KMS-11 (cell line): ENCODE results near the gene PRMT9.

Source experiments
- H2AFZ ChIP-seq: fragments of 200-600 bp; sonication (generic); 2 replicates; pipeline ENCODE4 v1.6.1; 2016; ENCODE audit warnings: antibody characterized with exemption, mixed run types, low read depth
- H3K27ac ChIP-seq: fragments of 200-600 bp; sonication (generic); 2 replicates; pipeline ENCODE4 v1.6.1; 2016; ENCODE audit warnings: mild to moderate bottlenecking, mixed run types
- H3K27me3 ChIP-seq: fragments of 200-600 bp; sonication (generic); 2 replicates; pipeline ENCODE4 v1.6.1; 2017; ENCODE audit warnings: mild to moderate bottlenecking, low read depth, mixed run types, moderate library complexity; ENCODE audit not compliant: insufficient read depth
- H3K36me3 ChIP-seq: fragments of 200-600 bp; sonication (generic); 2 replicates; pipeline ENCODE4 v1.6.1; 2017; ENCODE audit warnings: mild to moderate bottlenecking, mixed run types; ENCODE audit not compliant: insufficient read depth
- H3K4me1 ChIP-seq: fragments of 200-600 bp; sonication (generic); 2 replicates; pipeline ENCODE4 v1.6.1; 2016; ENCODE audit warnings: mild to moderate bottlenecking, low read depth, mixed run types; ENCODE audit not compliant: poor library complexity, severe bottlenecking
- H3K4me2 ChIP-seq: fragments of 200-600 bp; sonication (generic); 2 replicates; pipeline ENCODE4 v1.7.0; 2016; ENCODE audit warnings: mild to moderate bottlenecking, mixed run types
- H3K4me3 ChIP-seq: fragments of 200-600 bp; sonication (generic); IDR thresholded peaks from 2 replicates; pipeline ENCODE4 v1.6.1; 2017; ENCODE audit warnings: low read depth, low read length, mixed read lengths; ENCODE audit not compliant: insufficient read depth
- H3K79me2 ChIP-seq: fragments of 200-600 bp; sonication (generic); 2 replicates; pipeline ENCODE4 v1.6.1; 2016; ENCODE audit warnings: low read depth, mixed run types; ENCODE audit not compliant: insufficient read depth
- H3K9ac ChIP-seq: fragments of 200-600 bp; sonication (generic); 2 replicates; pipeline ENCODE4 v1.6.1; 2016; ENCODE audit warnings: mild to moderate bottlenecking, mixed run types
- H4K20me1 ChIP-seq: fragments of 200-600 bp; sonication (generic); 2 replicates; pipeline ENCODE4 v1.6.1; 2016; ENCODE audit warnings: mild to moderate bottlenecking, mixed run types; ENCODE audit not compliant: insufficient read depth
- TF ChIP-seq, protein P1 (sequence below): fragments of 200-600 bp; sonication (generic); conservative IDR thresholded peaks from 2 replicates; pipeline ENCODE4 v1.6.1; 2017; ENCODE audit warnings: low read depth, mild to moderate bottlenecking, antibody characterized with exemption, low read length, moderate library complexity, mixed read lengths

PRMT9 gene

DNA sequence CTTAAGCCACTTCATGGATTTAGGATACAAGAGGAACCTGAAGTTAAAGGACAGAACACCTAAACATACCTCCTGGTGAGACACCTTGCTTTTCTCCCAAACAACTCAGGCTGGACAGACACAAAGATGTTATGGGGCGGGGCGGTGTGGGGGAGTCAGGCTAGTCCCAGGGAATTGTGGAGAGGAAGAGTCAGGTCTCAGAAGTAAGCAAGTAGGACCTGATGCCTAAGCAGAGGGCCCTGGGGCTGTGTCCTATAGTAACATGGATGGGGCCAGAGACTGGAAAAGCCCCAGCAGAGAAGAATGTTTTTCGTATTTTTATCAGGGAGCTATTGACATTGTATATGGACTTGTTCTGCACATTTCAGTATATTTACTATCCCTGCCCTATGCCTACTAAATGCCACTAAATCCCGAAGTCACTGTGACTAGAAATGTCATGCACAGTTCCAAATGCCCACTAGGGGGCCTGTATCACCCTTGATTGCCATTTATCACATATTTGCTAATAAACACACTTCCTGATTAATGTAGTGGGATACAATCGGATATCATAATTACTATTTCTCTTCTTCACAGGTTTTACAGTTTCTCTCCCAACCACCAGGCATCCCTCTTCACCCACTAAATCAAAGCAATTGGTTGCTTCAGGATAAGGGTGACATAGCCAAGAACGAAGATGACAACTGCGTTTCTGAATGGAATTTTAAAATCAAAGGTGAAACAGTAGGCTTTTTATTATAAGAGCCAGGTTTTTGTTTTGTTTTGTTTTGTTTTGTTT lies 24.1 kb upstream of the PRMT9 start:
- H3K4me2 ChIP-seq: no peak overlapping the region
- H3K4me1 ChIP-seq: peaks cover 4% of the 10 kb centered on the region
- TF ChIP-seq, protein P1, sequence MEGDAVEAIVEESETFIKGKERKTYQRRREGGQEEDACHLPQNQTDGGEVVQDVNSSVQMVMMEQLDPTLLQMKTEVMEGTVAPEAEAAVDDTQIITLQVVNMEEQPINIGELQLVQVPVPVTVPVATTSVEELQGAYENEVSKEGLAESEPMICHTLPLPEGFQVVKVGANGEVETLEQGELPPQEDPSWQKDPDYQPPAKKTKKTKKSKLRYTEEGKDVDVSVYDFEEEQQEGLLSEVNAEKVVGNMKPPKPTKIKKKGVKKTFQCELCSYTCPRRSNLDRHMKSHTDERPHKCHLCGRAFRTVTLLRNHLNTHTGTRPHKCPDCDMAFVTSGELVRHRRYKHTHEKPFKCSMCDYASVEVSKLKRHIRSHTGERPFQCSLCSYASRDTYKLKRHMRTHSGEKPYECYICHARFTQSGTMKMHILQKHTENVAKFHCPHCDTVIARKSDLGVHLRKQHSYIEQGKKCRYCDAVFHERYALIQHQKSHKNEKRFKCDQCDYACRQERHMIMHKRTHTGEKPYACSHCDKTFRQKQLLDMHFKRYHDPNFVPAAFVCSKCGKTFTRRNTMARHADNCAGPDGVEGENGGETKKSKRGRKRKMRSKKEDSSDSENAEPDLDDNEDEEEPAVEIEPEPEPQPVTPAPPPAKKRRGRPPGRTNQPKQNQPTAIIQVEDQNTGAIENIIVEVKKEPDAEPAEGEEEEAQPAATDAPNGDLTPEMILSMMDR: peak; percentile 98
- no peaks in the 10 kb centered on the region for H3K79me2 ChIP-seq
- no peak overlapping the region for H3K27ac ChIP-seq
- H2AFZ ChIP-seq: no peak overlapping the region; the same call in 1 of the 2 replicates
- H3K4me3 ChIP-seq: no peak overlapping the region
- no peaks in the 10 kb centered on the region for H4K20me1 ChIP-seq
- H3K27me3 ChIP-seq: no peaks in the 10 kb centered on the region
- H3K9ac ChIP-seq: no peak overlapping the region
- H3K36me3 ChIP-seq: no peaks in the 10 kb centered on the region

DNA sequence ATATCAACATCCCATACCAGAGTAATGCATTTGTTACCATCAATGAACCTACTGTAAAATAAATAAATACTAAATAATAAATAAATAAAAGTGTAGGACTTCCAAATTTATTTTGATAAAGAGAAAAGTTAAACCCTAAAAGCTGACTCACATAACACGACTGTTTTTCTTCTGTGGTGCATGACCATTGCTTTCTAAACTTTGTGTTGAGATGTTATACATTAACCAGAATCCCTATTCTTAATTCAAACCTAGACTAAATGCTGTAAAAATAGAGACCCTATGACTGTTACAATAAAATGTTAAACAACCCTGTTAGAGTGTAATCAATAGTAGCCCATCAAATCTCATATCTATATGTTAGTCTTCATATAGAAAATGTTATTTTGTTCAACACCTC lies 20.9 kb upstream of the PRMT9 start:
- Histone ChIP-seq H3K4me3 (no peak overlapping the region), H3K9ac (no peak overlapping the region), H3K4me1 (peaks cover 4% of the 10 kb centered on the region), H3K36me3 (no peaks in the 10 kb centered on the region), H3K27ac (no peak overlapping the region), H3K27me3 (no peaks in the 10 kb centered on the region), H2AFZ (no peak overlapping the region), H4K20me1 (no peaks in the 10 kb centered on the region), H3K4me2 (no peak overlapping the region), H3K79me2 (no peaks in the 10 kb centered on the region)
- TF ChIP-seq, protein P1: no peak

DNA sequence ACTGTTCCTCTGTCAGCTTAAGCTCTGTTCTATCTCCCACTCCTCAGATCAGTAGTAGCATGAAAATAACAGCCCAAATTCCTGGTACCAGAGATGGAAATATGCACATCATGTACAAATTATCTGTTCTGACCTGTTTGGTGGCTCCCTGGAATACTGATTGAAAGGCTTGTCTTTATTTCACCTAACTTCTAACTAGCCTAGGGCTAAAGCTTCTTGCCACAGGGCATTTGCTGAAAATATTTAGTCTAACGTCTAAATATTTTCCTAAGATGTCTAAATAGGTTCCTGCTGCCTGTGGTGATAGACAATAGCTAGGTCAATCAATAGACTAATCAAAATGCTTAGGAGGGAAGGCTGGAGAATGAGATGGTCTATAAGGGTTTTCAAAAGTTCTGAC lies 12.9 kb upstream of the PRMT9 start:
- no peak overlapping the region for H3K27ac ChIP-seq
- TF ChIP-seq, protein P1: no peak
- no peak overlapping the region for H2AFZ ChIP-seq

DNA sequence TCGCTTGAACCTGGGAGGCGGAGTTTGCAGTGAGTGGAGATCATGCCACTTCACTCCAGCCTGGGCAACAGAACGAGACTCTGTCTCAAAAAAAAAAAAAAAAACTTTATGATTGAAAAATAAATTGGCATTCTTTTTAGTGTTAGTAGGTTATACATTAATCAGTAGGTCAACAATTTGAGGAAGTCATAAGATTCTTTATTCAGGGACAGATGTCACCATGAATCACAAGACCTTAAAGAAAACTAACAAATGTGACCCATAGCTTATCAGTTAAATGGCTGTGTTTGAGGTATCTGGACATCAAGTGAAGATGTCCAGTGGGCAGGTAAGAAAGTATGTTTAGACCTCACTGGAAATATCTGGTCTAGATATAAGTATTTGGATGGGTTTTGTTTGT lies 9.3 kb upstream of the PRMT9 start:
- TF ChIP-seq, protein P1: no peak
- Histone ChIP-seq H3K27ac (no peak overlapping the region), H4K20me1 (no peaks in the 10 kb centered on the region)

More for the DNA sequence above, 12.9 kb upstream of the PRMT9 start:
- Histone ChIP-seq H3K4me3 (no peak overlapping the region), H3K4me2 (no peak overlapping the region), H3K4me1 (no peaks in the 10 kb centered on the region), H3K36me3 (no peaks in the 10 kb centered on the region), H3K9ac (no peak overlapping the region), H3K79me2 (no peaks in the 10 kb centered on the region), H3K27me3 (no peaks in the 10 kb centered on the region), H4K20me1 (no peaks in the 10 kb centered on the region)

More for the DNA sequence above, 9.3 kb upstream of the PRMT9 start:
- Histone ChIP-seq H2AFZ (no peak overlapping the region), H3K4me1 (no peaks in the 10 kb centered on the region), H3K9ac (no peak overlapping the region), H3K4me3 (no peak overlapping the region), H3K36me3 (no peaks in the 10 kb centered on the region), H3K4me2 (no peak overlapping the region), H3K27me3 (no peaks in the 10 kb centered on the region), H3K79me2 (no peaks in the 10 kb centered on the region)
